SJSA1 (cell line): Measurements from ENCODE around the gene CIB4. TPM values are rescaled to one million over a fixed set of nuclear protein-coding genes. Genes with fewer than 3 reads are reported as not detected.

Experiments used
- DNase-seq, 2 experiments: peaks; one replicate each; pipeline ENCODE4 v3.0.0-alpha.2; 2015 to 2020; ENCODE audit warnings: low spot score in 2 of 2, low read depth in 1 of 2
- H3K27ac ChIP-seq: fragments of 250-450 bp; sonication (Bioruptor Pico); 2 replicates; pipeline ENCODE4 v1.5.1; 2020; ENCODE audit warnings: mild to moderate bottlenecking, moderate library complexity
- H3K27me3 ChIP-seq: fragments of 250-450 bp; sonication (Bioruptor Pico); replicated peaks from 2 replicates; pipeline ENCODE4 v1.5.1; 2020; ENCODE audit warnings: mild to moderate bottlenecking, moderate library complexity
- H3K36me3 ChIP-seq: fragments of 250-450 bp; sonication (Bioruptor Pico); 2 replicates; pipeline ENCODE4 v1.5.1; 2020; ENCODE audit warnings: mild to moderate bottlenecking
- H3K4me1 ChIP-seq: fragments of 250-450 bp; sonication (Bioruptor Pico); replicated peaks from 2 replicates; pipeline ENCODE4 v1.6.1; 2021; ENCODE audit warnings: mild to moderate bottlenecking
- H3K4me3 ChIP-seq: fragments of 250-450 bp; sonication (Bioruptor Pico); 2 replicates; pipeline ENCODE4 v1.5.1; 2020; ENCODE audit warnings: mild to moderate bottlenecking
- H3K9me3 ChIP-seq: fragments of 250-450 bp; sonication (Bioruptor Pico); replicated peaks from 2 replicates; pipeline ENCODE4 v1.5.1; 2020; ENCODE audit warnings: mild to moderate bottlenecking
- total RNA-seq: library from RNA; depleted of rRNA; stranded (reverse); fragments of >200 nt; shearing (Covaris generic); gene quantifications from 2 replicates; pipeline ENCODE4 v1.2.3, GENCODE V29; 2014

Gene CIB4
- total RNA-seq, 1 experiment from 2014 or later, result not detected

DNA sequence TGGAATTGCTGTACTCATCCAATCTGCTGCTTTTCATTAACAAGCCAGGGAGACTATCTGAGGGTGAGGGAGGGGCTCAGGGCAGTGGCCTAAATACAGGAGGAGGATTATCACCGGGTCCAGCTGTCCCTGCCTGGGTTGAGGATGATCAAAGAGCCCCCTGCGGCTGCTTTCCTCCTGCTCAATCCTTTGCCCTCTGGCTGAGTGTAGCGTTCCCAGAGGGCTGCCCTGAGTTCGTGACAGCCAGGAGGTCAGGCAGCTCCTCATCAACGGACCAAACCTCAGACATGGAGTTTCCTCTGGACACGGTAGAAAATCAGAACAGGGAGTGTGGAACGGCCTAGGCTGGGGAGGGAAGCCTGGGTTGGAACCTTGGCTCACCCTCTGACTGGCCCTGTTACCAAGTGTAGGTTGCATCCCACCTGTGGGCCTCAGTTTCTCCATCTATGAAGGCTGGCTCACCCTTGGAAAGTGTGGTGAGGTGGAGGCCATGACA, 23.5 kb downstream of the CIB4 start:
- DNase-seq, result peak in 1 of 2 experiments; percentile 25
- peaks cover 19% of the 10 kb centered on the region for H3K27me3 ChIP-seq
- H3K36me3 ChIP-seq, result no peaks in the 10 kb centered on the region

DNA sequence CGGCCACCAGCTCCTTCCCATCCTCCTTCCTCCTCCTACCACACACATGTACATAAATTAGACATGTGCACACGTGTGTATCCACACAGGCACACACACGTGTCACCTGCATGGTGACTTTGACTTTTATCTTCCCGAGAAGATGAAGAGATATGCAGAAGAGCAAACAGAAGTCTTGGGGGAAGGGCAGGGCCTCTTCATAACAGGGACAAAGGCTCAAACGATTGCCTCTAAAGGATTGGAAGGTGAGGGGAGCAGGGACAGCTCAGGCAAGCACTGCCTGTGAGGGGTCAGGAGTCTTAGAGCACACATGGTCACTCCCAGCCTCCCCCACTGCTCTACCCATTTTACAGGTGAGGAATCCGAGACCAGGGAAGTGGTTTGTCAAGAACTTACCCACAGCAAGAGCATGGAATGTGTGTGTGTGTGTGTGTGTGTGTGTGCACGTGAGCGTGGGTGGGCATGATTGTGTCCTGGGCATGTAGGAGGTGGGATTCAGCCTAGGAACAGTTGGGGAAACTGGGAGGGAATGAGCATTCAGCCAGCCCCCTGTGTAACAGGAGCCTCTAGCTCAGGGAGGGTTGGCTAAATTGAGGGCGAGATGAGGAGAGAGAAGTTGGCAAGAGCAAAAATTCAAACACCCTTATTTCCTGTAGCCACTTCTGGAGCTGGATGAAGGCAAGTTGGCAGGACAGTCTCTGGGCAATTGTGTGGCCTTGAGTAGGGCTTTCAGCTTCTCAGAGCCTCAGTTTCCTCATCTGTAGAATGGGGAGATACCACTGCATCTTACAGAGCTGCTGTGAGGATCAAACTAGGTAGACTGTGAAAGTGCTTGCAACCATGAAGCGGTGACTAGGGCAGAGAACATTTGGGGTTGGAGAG, 24.2 kb downstream of the CIB4 start:
- Histone ChIP-seq H3K27me3 (peaks cover 19% of the 10 kb centered on the region), H3K27ac (no peak overlapping the region), H3K9me3 (no peaks in the 10 kb centered on the region; the same call in 1 of the 2 replicates), H3K4me1 (no peaks in the 10 kb centered on the region), H3K36me3 (no peaks in the 10 kb centered on the region), H3K4me3 (no peak overlapping the region)
- DNase-seq, result no peak

More for the DNA sequence above, 23.5 kb downstream of the CIB4 start:
- Histone ChIP-seq H3K9me3 (no peaks in the 10 kb centered on the region; the same call in 1 of the 2 replicates), H3K27ac (no peak overlapping the region), H3K4me3 (no peak overlapping the region), H3K4me1 (no peaks in the 10 kb centered on the region)

GRCh38 chr2:26615860-26616705, 25.1 kb downstream of the CIB4 start:
- Histone ChIP-seq H3K4me3 (no peak overlapping the region), H3K27ac (no peak overlapping the region), H3K9me3 (no peaks in the 10 kb centered on the region; the same call in 1 of the 2 replicates), H3K4me1 (no peaks in the 10 kb centered on the region), H3K36me3 (no peaks in the 10 kb centered on the region), H3K27me3 (peaks cover 25% of the 10 kb centered on the region)
- DNase-seq, result peak in 1 of 2 experiments; percentile 38

- H3K4me1 ChIP-seq, result no peaks in the 10 kb centered on the region
- peaks cover 20% of the 10 kb centered on the region for H3K27me3 ChIP-seq
- H3K27ac ChIP-seq, result no peak overlapping the region
- H3K9me3 ChIP-seq, result no peaks in the 10 kb centered on the region
- no peaks in the 10 kb centered on the region for H3K36me3 ChIP-seq
- H3K4me3 ChIP-seq, result no peak overlapping the region
- DNase-seq, result peak in 1 of 2 experiments; percentile 18
Observed at GRCh38 chr2:26615336-26615859, 25.8 kb downstream of the CIB4 start.

DNA sequence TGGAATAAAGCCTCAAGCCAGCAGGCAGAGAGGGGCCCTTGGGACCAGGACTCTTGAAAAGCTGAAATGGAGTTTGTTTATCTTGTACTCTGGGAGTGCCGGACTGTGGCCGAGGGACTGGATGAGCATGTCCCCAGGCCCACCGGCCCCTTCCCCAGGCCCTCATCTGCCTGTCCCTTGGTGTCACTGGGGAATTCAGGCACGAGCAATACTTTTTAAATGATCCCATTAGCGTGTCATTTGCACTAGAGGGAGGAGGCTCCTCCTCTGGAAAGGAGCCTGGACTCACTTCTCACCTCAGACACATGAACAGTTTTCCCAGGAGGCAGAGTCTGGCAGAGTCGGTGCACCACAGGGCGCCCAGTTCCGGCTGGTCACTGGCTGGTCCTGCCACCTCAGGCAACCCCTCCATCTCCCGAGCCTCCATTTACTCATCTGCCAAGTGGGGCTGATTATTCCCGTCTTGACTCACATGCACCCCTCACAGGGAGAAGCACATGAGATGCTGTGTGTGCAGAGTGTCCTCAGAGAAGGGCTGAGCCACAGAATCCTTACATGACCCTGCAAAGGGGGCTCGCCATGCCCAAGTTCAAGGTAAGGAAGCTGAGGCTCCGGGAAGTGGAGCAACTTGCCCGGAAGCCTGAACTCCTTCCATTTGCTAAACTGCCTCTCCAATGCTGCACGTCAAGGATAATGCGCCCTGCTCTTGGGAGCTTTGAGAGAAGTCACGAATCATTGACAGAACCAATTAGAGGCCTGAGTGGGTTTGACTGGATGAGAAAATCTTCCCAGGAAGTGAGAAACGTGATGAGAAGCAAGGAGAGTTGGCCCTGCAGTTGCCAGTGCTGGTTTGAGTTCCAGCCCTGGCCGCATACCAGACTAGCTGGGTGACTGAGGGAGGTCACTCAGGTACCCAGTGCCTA, 26.7 kb downstream of the CIB4 start:
- H3K36me3 ChIP-seq, result no peaks in the 10 kb centered on the region
- peak in 1 of 2 experiments; percentile 34 for DNase-seq
- H3K4me1 ChIP-seq, result no peaks in the 10 kb centered on the region
- no peak overlapping the region for H3K27ac ChIP-seq
- no peaks in the 10 kb centered on the region for H3K9me3 ChIP-seq
- peaks cover 23% of the 10 kb centered on the region for H3K27me3 ChIP-seq
- H3K4me3 ChIP-seq, result no peak overlapping the region

DNA sequence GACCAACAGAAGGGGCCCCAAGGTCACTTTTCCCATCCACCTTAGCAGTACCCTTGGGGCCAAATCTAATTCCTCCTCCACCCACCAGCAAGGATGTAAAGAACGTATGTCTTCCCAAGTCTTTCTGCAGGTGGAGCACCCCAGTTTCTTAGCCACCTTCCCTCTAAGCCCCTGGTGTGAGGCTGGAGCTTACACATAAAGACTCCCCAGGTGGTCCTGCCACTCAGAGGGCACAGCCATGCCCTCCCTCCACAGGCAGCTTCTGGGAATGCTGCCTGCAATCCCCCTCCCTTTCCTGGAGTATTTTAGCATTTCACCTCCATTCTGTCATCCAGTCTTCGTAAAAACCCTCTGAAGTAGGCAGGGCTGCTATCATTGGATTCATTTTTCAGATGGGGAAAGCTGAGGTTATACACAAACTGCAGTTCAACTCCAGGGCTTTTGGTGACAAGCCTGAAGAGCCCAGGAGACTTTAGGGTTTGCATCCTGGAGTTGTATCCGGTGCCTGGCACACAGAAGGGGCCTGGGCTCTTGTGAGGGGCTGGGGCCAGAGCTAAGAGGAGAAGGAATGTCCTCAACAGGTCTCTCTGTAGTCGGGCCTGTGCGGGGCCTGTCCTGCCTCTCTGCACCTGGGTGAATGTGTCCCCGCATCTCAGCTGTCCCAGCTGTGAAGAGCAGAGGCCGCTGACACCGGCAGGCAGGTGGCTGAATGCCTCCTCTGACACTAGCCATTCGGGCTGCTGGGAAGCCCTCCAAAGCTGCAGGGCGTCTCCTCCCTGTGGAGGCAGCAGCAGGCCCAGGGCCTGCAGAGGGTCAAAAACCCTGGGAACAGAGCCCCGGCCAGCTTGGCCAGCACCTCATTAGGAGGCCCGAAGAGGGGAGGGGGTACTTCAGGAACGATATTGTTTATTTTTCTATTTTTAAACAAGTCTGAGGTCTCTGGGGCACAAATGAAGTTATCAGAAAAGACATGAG, 27.6 kb downstream of the CIB4 start:
- Histone ChIP-seq H3K9me3 (no peaks in the 10 kb centered on the region), H3K27me3 (peaks cover 23% of the 10 kb centered on the region), H3K4me1 (no peaks in the 10 kb centered on the region), H3K36me3 (no peaks in the 10 kb centered on the region), H3K27ac (no peak overlapping the region), H3K4me3 (no peak overlapping the region)
- peak in 1 of 2 experiments; percentile 31 for DNase-seq

- Histone ChIP-seq H3K27me3 (peaks cover 24% of the 10 kb centered on the region), H3K4me3 (no peak overlapping the region), H3K4me1 (no peaks in the 10 kb centered on the region), H3K9me3 (no peaks in the 10 kb centered on the region), H3K36me3 (no peaks in the 10 kb centered on the region), H3K27ac (no peak overlapping the region)
- DNase-seq, result peak in 1 of 2 experiments; percentile 32
Observed at GRCh38 chr2:26612522-26613240, 28.5 kb downstream of the CIB4 start.

GRCh38 chr2:26612034-26612433, 29.1 kb downstream of the CIB4 start:
- Histone ChIP-seq H3K36me3 (no peaks in the 10 kb centered on the region), H3K27ac (no peak overlapping the region), H3K27me3 (peaks cover 25% of the 10 kb centered on the region), H3K4me1 (no peaks in the 10 kb centered on the region), H3K4me3 (no peak overlapping the region), H3K9me3 (no peaks in the 10 kb centered on the region)
- no peak for DNase-seq

DNA sequence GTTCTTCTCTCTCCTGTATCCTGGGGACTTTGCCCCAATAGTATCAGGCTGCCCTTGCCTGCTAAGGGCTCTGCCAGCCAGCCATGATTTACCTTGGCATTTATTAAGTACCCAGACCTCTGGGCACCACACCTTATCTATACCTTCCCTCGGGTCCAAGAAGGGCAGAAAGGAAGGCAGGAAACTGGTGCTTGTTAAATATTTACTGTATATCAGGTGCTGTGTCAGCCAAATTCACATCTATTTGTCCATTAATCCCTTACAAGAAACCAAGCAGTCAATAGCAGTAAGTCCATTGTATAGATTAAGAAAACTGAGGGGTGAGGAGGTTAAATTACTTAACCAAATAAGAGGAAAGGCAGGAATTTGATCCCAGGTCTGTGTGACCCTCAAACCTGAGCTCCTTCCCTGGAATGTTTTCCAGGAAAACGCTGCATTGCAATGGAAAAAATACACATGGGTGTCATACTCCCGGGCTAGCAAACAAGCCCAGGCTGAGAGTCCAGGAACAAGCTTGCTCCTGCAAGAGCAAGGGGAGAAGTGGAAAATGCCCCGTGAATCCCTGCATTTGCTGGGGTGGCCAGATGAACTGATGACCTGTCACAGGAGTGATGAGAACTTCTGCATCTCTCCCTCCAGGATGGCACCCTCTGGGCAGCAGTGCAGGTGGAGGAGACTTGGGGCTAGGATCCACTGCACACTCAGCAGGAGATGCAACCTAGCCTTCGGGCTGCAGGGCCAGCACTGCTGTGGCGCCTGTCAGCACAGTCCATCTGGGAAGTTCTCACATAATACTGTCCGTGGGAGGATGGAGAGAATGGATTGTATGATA, 30.4 kb downstream of the CIB4 start:
- DNase-seq, result peak in 1 of 2 experiments; percentile 18
- Histone ChIP-seq H3K27me3 (peaks cover 21% of the 10 kb centered on the region), H3K9me3 (no peaks in the 10 kb centered on the region), H3K4me1 (no peaks in the 10 kb centered on the region), H3K4me3 (no peak overlapping the region), H3K27ac (no peak overlapping the region), H3K36me3 (no peaks in the 10 kb centered on the region)

DNA sequence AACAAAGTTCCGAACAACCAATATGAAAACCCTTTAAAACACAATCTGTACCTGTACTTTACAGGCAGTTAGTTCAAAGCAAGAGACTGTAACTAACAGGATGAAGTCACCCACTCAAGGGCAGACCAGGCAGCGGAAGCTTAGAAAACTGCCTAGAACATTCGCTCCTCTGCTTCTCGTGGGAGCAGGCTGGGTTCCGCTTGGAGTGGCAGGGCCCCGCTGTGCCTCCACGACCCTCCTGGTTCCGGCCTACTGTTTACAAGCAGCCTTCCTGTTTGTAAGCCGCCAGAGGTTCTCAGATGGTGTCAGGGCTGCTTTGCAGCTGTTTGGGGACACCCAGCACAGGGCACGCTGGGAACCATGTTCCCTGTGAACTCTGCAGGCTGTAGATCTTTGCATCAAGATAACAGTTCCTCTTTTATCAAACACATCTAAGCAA, 31.3 kb downstream of the CIB4 start:
- H3K27ac ChIP-seq, result no peak overlapping the region
- no peaks in the 10 kb centered on the region for H3K36me3 ChIP-seq
- H3K4me1 ChIP-seq, result no peaks in the 10 kb centered on the region
- peaks cover 19% of the 10 kb centered on the region for H3K27me3 ChIP-seq
- no peaks in the 10 kb centered on the region for H3K9me3 ChIP-seq
- no peak overlapping the region for H3K4me3 ChIP-seq
- DNase-seq, result peak in 1 of 2 experiments; percentile 31

DNA sequence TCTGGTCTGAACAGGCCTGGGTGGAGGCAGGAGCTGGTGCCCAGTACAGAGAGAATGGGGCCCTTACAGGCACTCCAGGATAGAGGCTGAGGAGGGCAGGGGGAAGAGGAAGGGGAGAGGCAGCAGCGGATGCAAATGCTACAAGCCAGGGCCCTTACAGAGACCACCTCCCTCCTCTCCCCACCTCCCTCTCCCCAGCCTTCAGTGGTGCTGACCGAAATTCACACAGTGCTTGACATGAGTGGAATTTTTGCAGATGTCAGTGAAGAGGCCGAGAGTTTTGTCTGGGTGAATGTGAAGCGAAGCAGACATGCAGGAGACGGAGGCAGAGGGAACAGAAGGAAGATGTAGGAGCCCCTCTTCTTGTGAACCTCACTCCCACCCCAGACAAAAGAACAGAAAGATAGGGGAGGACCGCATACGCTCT, 31.9 kb downstream of the CIB4 start:
- no peak overlapping the region for H3K4me3 ChIP-seq
- DNase-seq, result peak in 1 of 2 experiments; percentile 22
- H3K27ac ChIP-seq, result no peak overlapping the region
- H3K27me3 ChIP-seq, result peaks cover 17% of the 10 kb centered on the region
- no peaks in the 10 kb centered on the region for H3K4me1 ChIP-seq
- no peaks in the 10 kb centered on the region for H3K9me3 ChIP-seq
- no peaks in the 10 kb centered on the region for H3K36me3 ChIP-seq
